GM18858 (cell line): Measurements from ENCODE around the gene SH3BP4.

Experiments
- ATAC-seq: cut with Tn5 transposase; IDR thresholded peaks from one replicate; pipeline ENCODE4 v1.9.1; 2021; ENCODE audit not compliant: unreplicated experiment

Gene SH3BP4

DNA sequence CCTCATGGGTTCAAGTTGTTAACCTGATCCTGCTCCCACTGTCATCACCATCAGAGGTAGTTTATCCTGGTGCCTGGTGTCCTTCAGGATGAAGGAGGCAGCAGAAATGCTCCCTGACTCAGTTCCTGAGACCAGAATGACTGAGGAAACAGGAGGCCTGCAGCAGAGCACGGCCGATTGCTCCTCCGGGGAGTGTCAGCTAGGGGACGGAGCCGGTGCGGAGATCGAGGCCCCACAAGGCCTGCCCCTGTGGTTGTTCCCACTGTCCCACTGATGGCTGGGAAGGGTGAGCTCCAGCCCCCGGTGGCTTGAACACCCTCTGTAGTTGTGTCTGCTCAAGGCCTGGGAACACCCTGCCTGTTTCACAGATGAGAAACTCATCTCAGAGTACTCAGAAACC, 45.6 kb downstream of the SH3BP4 start:
- no peak for ATAC-seq

DNA sequence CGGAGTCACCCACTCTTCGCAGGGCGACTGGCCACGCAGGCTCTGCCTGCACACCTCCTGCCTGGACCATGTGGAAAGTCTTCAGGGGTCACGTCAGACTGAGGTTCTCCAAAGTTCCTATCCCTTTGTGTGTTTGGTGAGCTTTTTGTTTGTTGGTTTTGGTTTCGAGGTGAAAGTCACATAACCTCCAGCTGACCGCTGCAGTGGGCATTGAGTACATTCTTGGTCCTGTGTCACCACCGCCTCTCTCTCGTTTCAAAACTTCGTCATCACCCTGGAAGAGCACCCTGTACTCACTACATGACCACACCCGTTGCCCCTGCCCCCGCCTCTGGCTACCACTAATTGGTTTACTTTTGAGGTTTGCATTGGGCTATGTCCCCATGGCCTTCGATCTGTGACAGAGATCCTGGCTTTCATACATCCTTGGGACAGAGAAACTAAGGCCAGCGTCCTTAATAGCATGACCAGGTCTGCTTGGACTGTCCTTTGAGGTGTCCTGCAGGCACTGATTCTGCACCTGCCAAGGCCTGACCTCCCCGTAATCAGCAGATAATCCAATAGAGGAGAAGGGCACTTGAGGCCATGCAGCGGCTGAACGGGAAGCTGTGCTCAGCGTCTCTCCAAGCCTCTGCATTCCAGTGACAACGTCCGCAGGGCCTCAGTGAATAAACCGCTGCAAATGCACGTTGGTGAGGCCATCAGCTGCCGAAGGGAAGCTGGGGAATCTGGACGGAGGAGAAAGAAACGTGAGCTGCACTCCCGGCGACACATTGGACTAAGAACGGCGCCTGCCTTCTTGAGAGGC, 46.8 kb downstream of the SH3BP4 start:
- ATAC-seq: no peak

DNA sequence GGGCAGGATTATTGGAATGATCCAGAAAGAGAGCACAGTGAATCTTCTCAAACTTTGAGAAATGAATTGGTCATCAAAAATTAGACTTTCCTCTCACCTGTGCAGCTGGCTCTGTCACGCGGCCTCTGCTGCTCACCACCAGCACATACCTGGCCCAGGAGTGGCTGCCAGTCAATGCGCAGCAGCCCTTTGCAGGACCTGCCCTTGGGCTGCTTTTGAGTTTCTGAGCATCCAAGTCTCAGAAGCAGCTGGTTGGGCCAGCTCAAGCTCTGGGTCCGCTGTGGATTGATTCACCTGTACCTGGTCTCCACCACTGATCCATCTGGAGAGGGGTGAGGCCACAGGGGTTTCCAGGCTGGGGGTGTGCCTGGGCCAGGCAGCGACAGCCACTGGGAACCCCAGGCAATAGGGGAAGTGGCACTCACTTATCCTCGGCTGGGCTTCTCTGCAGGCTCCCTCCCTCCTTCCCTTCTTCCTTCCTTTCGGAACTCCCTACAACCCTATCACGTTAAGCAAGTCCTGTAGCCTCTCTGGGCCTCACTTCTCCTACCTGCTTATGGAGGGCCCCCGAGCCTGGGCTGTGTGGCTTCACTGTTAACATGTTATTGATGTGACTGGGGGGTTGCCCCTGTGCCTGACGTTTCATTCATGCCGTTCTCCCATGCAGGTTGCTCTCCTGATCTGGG, 48.1 kb downstream of the SH3BP4 start:
- ATAC-seq: no peak

DNA sequence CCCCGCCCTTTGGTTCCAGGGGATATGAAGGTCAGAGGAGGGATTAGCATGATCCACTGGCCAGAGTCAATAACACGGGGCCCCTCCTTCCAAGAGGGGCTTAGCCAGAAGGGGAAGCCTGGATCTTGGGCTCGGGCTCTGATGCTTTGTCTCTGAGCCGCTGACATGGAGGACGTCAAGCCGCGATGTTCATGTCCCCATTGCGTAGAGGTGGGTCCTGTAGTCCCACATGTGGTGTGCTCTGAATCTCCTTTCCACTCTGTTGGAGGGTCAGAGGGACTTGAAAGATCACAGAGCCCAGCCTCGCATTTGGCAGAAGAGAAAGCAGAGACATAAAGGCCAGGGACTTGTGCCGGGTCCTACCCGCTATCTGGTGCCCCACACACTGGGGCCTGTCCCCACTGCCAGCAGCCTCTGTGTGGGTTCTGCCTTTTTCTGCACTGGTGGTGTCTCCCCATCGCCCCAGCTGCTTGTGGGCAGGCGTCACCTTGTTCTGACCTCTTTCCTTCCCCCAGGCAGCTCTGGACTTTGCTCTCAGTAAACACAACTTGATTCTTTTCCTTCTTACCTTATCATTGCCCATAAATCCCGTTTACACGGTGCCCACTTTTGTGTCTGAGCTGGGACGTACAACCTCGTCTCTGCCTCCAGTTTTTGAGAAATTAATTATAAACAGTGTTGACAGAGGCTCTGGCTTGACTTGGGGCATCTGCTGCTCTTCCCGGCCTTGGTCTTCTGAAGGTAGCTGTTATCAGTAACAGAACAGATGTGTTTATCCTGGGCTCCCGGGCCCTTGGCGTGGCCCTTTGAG, 48.8 kb downstream of the SH3BP4 start:
- no peak for ATAC-seq

DNA sequence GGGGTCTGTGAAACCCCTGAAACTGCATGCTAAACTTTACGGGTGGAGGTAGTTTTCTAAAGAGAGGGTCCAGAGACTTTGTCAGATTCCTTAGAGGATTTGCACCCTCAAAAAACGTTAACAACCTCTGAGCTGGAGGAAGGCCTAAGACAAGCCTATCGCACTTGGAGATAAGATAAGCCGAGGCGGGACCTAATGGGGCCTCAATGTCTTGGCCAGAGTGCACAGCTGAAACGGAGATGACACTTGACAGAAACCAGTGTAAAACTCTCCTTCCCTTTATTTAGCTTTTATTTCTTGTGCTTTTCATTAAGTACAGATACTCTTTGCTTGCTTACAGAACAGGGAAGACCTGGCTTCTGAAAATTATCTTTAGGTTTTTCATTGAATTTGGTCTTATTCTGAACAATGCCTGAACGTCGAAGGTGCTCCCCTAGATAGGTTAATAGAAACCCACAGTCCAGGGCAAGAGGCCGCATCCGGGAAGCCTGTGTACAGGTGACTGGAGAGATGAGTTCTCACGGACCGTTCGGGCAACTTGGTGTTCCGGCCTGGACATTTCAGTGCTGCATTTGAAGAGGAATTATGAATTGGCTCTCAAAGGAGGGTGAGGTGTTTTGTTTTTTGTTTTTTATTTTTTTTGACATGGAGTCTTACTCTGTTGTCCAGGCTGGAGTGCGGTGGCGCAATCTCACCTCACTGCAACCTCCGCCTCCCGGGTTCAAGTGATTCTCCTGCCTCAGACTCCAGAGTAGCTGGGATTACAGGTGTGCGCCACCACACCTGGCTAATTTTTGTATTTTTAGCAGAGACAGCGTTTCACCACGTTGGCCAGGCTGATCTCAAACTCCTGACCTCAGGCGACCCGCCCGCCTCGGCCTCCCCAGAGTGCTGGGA, 49.7 kb downstream of the SH3BP4 start:
- ATAC-seq: no peak

DNA sequence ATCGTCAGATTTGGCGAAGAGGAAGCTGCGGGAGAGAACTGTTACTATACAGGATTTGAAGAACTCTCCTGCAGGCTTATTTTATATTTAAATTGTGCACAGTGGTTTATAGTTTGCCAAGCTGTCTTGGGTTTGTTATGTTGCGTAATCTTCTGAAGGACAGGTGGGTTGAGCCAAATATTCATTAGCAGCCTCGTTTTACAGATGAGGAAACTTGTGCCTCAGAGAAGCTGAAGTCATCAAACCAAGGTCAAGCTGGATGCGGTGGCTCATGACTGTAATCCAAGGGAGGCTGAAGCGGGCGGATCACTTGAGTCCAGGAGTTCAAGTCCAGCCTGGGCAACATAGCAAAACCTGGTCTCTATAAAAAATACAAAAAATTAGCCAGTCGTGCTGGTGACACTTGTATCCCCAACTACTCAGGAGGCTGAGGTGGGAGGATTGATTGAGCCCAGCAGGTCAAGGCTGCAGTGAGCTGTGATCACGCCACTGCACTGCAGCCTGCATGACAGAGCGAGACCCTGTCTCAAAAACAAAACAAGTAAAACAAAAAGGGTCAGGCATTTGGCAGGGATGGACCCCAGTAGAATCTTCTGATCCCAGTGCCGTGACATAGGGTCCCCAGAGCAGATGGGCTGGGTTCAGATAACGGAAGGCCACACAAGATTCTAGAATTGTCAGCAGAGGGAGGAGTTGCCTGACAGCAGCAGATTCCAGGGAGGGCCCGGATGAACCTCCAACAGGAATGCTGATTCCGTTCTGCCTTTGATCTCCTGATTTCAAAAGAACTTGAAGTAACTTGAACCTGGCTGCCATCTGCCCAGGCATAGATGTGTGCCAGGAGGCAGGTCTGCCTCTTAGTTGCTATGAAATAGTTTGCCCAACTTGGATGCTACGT, 50.6 kb downstream of the SH3BP4 start:
- no peak for ATAC-seq

DNA sequence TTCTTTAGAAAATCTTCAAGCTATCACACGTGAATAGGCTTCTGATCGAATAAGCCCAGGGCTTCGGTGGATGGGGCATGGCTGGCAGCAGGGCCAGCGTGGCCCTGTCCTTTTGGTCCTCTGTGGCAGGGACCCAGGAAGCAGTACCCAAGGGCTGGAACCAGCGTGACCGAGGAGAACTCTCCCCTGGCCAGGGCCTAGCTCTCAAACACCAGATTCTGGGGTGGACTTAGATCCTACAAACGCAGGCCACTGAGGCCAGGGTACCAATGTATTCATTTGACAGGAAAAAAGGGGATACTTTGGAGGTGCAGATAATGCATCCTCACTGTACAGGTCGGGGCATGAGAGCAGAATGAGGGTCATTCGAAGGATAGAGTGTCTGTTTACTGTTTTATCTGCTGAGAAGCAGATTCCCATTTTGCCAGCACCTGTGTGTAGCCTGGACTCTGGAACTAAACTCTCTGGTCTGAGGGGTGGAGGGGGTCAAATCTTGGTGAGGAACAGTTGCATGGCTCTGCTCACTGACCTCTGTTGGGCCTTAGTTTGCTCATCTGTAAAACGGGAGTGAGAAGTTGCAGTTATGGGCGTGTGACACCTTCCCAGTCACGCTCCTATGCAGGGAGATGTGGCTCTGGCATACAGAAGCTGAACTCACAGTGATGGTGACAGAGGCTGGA, 51.4 kb downstream of the SH3BP4 start:
- ATAC-seq: no peak

DNA sequence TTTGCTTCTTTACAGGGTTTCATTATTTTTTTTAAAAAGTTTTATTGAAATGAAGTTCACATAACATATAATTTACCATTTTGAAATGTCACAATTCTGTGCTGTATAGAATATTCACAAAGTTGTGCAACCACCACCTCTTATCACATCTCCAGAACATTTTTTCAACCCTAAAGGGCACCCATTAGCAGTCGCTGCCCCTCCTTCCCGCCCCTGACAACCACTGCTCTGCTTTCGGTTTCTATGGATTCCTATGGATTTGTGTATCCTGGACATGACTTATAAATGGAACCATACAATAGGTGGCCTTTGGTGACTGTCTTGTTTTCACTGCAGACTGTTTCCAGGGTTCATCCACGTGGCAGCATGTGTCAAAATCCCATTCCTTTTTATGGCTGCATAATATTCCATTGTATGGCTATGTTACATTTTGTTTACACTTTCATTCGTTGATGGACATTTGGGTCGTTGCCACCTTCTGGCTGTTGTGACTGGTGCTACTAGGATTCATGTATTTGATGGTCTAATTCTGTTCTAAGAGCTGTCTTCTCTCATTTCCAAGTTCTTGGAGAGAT, 52.6 kb downstream of the SH3BP4 start:
- ATAC-seq: no peak

DNA sequence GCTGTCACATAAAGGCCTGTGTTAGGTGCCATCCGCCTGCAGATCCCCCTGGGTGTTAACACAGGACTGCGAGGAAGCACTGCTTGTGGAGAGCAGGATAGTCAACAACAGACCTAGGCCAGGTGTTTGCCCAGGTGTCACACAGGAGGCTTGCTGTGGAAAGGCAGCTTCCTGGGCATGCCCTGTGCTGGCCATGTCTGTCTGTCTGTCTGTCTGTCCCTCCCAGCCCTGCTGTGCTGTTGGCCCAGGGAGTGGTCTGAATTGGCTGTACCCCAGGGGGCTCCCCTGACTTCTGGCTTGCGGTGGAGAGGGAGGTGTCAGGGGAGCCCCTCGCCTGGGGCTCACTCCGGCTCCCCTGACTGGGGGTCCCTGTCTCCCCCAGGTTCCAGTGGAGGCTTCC, 53.2 kb downstream of the SH3BP4 start:
- no peak for ATAC-seq

DNA sequence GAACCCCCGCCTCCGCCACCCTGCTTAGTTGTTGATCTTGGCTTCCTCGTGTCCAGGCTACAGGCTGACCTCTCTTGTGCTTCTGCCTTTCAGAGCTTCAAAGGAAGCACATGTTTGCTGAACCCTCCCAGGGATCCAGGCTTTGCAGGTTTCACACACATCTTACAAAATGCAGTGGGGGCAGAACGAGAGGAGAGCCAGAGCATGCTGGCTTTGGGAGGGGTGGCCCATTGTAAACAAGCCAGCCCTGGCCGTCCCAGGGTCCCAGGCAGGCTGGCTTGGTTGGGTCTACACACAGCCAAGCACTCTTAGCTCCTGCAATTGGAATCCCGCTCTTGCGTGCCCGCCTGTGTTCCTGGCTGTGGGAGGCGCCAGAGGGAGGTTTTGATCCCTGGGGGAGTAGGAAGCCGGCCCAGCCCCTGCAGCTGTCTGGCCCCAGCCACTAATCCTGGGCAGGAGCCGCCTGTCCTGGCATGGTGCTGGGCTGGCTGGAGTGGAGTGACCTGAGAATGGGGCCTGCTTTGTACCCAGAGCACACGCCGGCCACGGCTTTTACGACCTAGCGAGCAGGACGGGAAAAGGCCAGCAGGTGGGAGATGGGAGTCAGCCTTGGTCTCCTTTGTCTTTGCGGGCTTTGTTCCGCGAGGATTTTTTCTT, 53.9 kb downstream of the SH3BP4 start:
- no peak for ATAC-seq

DNA sequence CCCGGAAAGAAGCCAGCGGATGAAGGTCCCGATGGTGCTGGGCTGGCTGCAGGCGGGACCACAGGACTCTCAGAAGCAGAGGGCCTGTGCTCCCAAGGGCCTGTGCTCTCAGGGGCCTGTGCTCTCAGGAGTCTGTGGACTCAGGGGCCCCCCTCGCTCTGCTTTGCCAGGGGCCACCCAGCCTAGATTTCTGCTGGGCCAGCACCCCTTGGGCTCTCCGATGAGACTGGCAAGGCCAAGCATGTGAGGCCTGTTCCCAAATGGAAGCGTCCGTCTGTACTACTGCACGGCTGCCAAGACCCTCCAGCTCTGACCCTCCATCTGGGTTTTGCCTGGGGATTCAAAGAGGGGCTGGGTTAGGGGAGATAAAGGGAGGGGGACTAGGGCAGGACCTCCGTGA, 54.6 kb downstream of the SH3BP4 start:
- ATAC-seq: no peak

DNA sequence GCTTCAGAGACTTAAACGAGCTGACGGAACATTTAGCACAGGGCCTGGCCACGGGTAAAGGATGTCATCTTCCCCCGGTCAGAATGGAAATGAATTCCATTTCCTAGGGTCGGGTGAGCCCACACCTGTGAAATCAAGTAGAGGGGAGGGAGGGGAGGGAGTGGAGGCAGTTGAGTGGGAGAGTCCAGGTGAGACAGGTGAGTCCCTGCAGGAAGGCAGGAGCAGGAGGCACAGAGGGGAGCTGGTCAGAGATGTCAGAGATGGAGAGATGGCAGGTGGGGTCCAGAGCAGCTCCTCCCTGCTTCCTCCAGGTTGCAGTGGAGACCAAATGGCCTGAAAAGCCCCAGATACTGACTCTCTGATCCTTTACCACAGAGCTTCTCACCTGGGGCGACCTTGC, 55.2 kb downstream of the SH3BP4 start:
- ATAC-seq: no peak

DNA sequence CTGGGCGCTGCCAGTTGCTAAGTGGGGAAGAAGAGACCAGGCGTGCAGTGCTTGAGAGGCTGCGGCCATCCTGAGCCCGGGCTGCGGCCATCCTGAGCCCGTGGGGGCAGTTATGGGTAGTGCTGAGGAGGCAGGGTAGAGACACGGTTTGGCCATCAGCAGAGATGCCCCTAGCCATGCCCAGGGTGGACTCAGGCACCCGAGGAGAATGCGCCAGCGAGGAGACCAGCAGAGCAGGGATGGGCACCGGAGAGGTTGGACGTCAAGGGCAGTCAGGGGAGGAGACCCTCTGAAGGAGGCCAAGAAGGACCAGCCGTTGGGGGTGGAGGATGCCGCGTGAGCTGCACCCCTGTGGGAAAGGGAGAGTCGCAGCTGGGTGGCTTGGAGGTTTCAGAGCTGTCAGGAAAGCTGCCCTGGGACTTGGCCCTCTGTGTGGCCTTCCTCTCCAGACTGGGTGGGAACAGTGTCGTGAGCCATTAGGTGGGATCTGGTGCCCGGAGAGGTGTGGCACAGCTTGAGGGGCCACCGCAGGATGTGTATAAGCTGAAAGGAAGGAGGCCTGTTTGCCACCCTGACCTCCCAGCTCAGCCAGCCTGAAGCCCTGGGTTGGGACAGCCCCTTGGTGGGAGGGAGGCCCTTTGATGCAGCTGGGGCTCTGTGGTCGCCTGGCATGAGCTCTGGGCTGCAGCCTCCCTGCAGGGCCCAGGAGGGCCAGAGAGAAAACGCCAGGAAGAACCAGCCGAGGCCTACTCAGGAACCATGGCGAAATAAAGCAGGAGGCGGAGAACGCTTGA, 56.0 kb downstream of the SH3BP4 start:
- ATAC-seq: no peak

DNA sequence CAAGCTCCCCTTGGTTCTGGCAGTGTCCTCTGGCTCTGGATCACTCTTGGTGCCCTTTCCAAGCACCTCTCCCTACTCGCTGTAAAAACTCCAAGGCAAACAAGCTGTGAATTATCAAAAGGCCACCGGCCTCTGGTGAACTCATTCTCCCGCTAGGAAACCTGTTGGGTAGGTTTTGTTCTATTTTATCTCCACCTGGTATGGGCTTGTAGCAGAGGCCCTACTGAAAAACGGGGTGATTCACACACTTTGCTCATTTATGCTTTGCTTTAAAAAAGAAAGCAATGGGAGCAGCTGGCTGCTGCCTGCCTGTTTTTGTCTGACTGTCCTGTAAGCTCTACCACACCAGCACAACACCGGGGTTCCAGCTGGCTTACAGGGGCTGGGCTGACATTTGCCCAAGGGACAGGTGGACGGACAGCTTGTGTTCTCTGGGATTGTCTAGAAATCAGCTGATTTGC, 56.8 kb downstream of the SH3BP4 start:
- no peak for ATAC-seq

DNA sequence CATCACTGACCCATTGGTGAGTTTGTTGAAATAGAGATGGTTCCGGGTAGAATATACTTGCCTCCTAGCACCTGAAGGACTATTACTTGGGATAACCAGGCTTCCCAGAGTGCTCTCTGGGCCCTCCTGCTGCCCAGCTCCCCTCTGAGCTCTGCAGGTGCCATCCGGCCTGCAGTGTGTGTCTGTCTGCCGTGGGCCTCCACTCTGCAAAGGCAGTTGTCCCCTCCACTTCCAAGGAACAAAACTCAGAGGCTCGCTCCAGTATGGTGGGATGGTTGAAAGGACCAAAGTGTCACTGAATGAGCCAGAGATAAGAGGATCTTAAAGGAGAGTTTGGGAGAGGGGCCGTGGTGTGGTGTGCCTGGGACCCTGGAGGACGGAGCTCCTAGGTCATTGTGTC, 57.3 kb downstream of the SH3BP4 start:
- ATAC-seq: no peak

DNA sequence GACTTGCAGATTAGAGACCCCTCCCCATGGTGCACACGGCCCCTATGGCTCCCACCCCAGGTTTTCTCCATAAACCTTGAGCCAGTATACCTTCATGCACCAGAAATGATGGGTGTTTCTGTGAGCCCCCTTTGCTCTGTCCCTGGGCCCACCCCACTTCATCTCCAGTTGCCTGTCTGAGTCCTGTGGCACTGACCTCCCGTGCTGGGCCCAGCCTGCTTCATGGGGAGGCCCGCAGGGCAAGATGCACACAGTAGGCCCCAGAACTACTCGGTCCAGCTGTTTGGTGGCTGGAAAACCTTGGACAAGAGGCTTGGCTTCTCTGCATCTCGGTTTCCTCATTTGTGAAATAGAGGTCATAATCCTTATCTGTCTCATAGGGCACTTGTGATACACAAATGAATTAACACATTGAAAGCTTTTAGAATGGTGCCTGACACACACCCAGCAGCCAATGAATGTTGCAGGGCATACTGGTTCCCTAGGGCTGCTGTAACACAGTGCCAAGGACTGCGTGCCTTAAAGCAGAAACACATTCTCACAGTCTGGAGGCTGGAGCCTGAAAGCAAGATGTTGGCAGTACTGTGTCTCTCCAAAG, 58.4 kb downstream of the SH3BP4 start:
- no peak for ATAC-seq

DNA sequence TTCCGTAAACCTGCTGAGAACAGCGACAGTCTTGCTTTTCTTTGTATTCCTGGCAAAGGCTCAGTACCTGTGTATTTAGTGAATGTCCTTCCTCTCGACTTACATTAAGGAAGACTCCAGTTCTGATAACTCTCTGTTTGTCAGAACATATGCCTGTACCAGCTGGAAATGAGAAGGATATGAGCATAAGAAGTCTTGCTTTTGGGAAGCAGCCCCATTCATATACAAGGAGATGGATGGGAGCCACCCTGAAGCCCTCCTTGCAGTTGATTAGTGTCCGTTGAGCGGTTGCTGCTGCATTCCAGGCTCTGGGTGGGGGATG, 59.8 kb downstream of the SH3BP4 start:
- no peak for ATAC-seq
